Activated CD4-positive, alpha-beta T cell treated with anti-CD3 and anti-CD28 coated beads, Interleukin-2, Interleukin-4, amounts not matched to agents 100 ng/mL and 50 ng/mL, durations not matched to agents 16 hours and 8 hours (primary cell): ENCODE measurements around the gene MIDN.
"Not testable (repeated sequence)": the region's sequence is repeated elsewhere in the genome, so short reads cannot be mapped to it uniquely, and the experiment has no call there.

Source experiments
- DNase-seq: peaks from one replicate; pipeline ENCODE4 v3.0.0-alpha.2; 2020; ENCODE audit warnings: low spot score

MIDN gene

GRCh38 chr19:1248139-1248785 lies at the start of gene MIDN:
MIDN (plus strand) TSS chr19:1248583; CDS start chr19:1250297, 1,714 bp downstream.
- DNase-seq: peak; percentile 69

- no peak for DNase-seq
Measured at GRCh38 chr19:1199531-1199930, 48.9 kb upstream of the MIDN start.

- DNase-seq: not testable (repeated sequence)
Measured at GRCh38 chr19:1200614-1201013, 47.8 kb upstream of the MIDN start.

GRCh38 chr19:1205114-1206099 lies 43.0 kb upstream of the MIDN start, which contains the start of gene STK11:
STK11 (plus strand) TSS chr19:1205778; CDS start chr19:1206914, 1,136 bp downstream.
- peak; percentile 99 for DNase-seq

GRCh38 chr19:1206150-1206863 lies 42.1 kb upstream of the MIDN start:
- no peak for DNase-seq

- peak; percentile 32 for DNase-seq
Measured at GRCh38 chr19:1206864-1207450, 41.4 kb upstream of the MIDN start.

GRCh38 chr19:1208830-1209229 lies 39.6 kb upstream of the MIDN start:
- not testable (repeated sequence) for DNase-seq

GRCh38 chr19:1210227-1210538 lies 38.2 kb upstream of the MIDN start:
- no peak for DNase-seq

GRCh38 chr19:1211494-1212234 lies 36.7 kb upstream of the MIDN start:
- no peak for DNase-seq

GRCh38 chr19:1213391-1214286 lies 34.7 kb upstream of the MIDN start:
- peak; percentile 70 for DNase-seq

GRCh38 chr19:1214299-1214861 lies 34.0 kb upstream of the MIDN start:
- DNase-seq: no peak

- no peak for DNase-seq
Measured at GRCh38 chr19:1214862-1215731, 33.3 kb upstream of the MIDN start.

GRCh38 chr19:1216756-1217155 lies 31.6 kb upstream of the MIDN start:
- no peak for DNase-seq

GRCh38 chr19:1217366-1217765 lies 31.0 kb upstream of the MIDN start:
- no peak for DNase-seq

- no peak for DNase-seq
Measured at GRCh38 chr19:1218751-1219567, 29.4 kb upstream of the MIDN start.

GRCh38 chr19:1219786-1220476 lies 28.5 kb upstream of the MIDN start:
- DNase-seq: no peak

- DNase-seq: no peak
Measured at GRCh38 chr19:1220477-1220930, 27.9 kb upstream of the MIDN start.
